GM19468 (cell line): ENCODE results near the gene EBLN2.

ENCODE experiments used
- ATAC-seq: cut with Tn5 transposase; IDR thresholded peaks from one replicate; pipeline ENCODE4 v1.9.1; 2021; ENCODE audit warnings: mild to moderate bottlenecking, moderate library complexity, moderate number of reproducible peaks; ENCODE audit not compliant: unreplicated experiment; ENCODE audit errors: extremely low read depth

The EBLN2 gene

GRCh38 chr3:73061416-73061815 is at the start of gene EBLN2:
EBLN2 (plus strand) TSS chr3:73061659; CDS start chr3:73062082, 423 bp downstream.
- ATAC-seq, result no peak

DNA sequence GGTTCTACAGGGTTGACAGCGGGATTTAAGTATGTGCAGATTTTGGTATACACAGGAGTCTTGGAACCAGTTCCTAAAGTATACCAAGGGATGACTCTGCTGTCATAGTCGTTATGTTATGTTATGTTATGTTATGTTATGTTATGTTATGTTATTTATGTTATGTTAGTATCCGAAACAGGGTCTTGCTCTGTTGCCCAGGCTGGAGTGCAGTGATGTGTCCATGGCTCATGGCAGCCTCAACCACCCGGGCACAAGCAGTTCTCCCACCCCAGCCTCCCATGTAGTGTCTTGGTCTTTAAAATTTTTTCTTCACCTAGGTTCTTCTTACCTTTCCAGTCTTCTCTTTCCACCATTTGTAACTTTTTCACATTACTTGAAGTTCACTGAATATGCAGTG is 43.2 kb upstream of the EBLN2 start:
- ATAC-seq, result no peak

GRCh38 chr3:73018790-73019441 is 42.5 kb upstream of the EBLN2 start:
- ATAC-seq, result no peak

GRCh38 chr3:73021301-73021835 is 40.1 kb upstream of the EBLN2 start:
- no peak for ATAC-seq

- ATAC-seq, result no peak
These were observed 36.6 kb upstream of the EBLN2 start for GRCh38 chr3:73024836-73025235.

- no peak for ATAC-seq
These were observed 35.2 kb upstream of the EBLN2 start for GRCh38 chr3:73026111-73026759.

DNA sequence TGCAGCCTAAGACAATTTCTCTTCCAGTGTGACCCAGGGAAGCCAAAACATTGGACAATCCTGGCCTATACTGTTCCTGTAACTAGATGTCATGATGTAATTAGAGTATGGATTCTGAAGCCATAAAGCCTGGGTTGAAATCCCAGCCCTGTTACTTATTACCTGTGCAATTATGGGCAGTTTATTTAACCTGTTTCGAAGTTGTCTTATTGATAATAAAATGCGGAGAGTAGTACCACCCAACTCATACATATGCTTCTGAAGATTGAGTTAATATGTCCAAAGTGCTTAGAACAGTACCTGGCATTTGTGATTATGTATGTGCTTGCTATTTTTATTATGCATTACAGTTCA is 34.7 kb upstream of the EBLN2 start:
- no peak for ATAC-seq

DNA sequence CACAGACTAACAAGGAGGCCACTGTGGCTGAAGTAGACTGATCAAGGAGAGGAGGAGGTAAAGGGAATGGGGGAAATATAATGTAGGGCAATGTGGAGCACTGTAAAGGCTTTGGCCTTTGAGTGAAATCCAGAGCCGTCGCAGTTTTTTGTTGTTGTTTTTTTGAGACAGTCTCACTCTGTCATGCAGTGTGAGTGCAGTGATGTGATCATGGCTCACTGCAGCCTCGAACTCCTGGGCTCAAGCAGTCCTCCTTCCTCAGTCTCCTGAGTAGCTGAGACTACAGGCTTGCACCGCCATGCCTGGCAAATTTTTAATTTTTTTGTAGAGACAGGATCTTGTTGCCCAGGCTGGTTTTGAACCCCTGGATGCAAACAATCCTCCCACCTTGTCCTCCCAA is 32.7 kb upstream of the EBLN2 start:
- ATAC-seq, result no peak

- no peak for ATAC-seq
These were observed 32.1 kb upstream of the EBLN2 start for GRCh38 chr3:73029321-73029796.

DNA sequence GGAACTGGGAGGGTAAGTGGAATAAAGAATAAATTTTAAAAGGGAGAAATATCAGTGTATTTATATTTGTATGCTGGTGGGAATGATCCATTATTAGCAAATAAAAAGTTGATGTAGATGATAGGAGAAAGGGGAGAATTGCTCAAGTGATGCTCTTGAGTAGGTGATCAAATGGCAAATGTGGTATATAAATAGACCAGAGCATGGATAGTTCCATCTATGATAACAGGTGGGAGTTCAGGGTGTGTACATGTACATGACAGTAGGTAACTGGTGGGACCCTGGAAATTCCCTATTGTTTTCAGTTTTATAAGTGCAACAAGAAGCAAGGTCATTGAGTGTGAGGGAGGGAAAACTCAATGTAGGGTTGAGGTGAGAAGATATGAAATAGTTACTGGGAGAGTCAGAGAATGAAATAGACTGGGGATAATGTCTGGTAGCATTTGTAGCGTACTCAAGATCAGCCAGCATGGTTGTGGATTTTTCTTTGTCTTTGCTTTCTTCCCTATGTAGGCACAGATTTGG is 31.3 kb upstream of the EBLN2 start:
- ATAC-seq, result no peak

- ATAC-seq, result no peak
These were observed 29.8 kb upstream of the EBLN2 start for GRCh38 chr3:73031573-73032103.

- ATAC-seq, result no peak
These were observed 24.5 kb upstream of the EBLN2 start for GRCh38 chr3:73036694-73037591.

- no peak for ATAC-seq
These were observed 19.9 kb upstream of the EBLN2 start for GRCh38 chr3:73041537-73041936.

- ATAC-seq, result no peak
These were observed 18.0 kb upstream of the EBLN2 start for GRCh38 chr3:73043414-73043813.

DNA sequence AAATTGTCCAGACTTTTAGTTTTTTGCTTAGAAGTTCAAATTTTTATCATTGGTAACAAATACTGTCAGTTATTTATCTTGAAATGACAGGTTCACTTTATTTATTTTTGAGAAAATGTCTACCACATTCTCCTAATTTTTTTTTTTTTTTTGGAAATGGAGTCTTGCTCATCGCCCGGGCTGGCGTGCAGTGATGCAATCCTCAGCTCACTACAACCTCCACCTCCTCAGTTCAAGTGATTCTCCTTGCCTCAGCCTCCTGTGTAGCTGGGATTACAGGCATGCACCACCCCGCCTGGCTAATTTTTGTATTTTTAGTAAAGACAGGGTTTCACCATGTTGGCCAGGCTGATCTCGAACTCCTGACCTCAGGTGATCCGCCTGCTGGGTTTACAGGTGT is 16.1 kb upstream of the EBLN2 start:
- no peak for ATAC-seq

GRCh38 chr3:73046195-73046594 is 15.3 kb upstream of the EBLN2 start:
- no peak for ATAC-seq

- ATAC-seq, result no peak
These were observed 12.1 kb upstream of the EBLN2 start for GRCh38 chr3:73049319-73049718.

GRCh38 chr3:73052857-73053256 is 8.6 kb upstream of the EBLN2 start:
- no peak for ATAC-seq

- no peak for ATAC-seq
These were observed 5.9 kb upstream of the EBLN2 start for GRCh38 chr3:73055583-73055982.
